HG03039 (cell line): ENCODE data around the gene MISP3.
A peak's percentile ranks its signal among the peaks of the same experiment; 100 is the strongest.

Experiments
- ATAC-seq: cut with Tn5 transposase; IDR thresholded peaks from one replicate; pipeline ENCODE4 v1.9.1; 2021; ENCODE audit warnings: mild to moderate bottlenecking, moderate library complexity; ENCODE audit not compliant: unreplicated experiment

MISP3 gene

GRCh38 chr19:14053032-14053431 is 19.6 kb upstream of the MISP3 start:
- no peak for ATAC-seq

- no peak for ATAC-seq
Observed at GRCh38 chr19:14053500-14053899, 19.1 kb upstream of the MISP3 start.

GRCh38 chr19:14054099-14054498 is 18.5 kb upstream of the MISP3 start:
- ATAC-seq, result no peak

- ATAC-seq, result no peak
Observed at GRCh38 chr19:14054721-14055120, 17.9 kb upstream of the MISP3 start.

GRCh38 chr19:14055396-14055795 is 17.2 kb upstream of the MISP3 start:
- ATAC-seq, result no peak

GRCh38 chr19:14056069-14056666 is 16.4 kb upstream of the MISP3 start:
- no peak for ATAC-seq

- no peak for ATAC-seq
Observed at GRCh38 chr19:14056741-14057356, 15.7 kb upstream of the MISP3 start.

- ATAC-seq, result no peak
Observed at GRCh38 chr19:14058182-14059092, 14.1 kb upstream of the MISP3 start.

GRCh38 chr19:14059093-14059480 is 13.5 kb upstream of the MISP3 start:
- ATAC-seq, result no peak

GRCh38 chr19:14059652-14060155 is 12.9 kb upstream of the MISP3 start:
- no peak for ATAC-seq

- ATAC-seq, result no peak
Observed at GRCh38 chr19:14061081-14061749, 11.4 kb upstream of the MISP3 start.

- ATAC-seq, result no peak
Observed at GRCh38 chr19:14061751-14062557, 10.6 kb upstream of the MISP3 start, which contains the start of gene PALM3. TSS of gene PALM3 (minus strand) at chr19:14062076. CDS start at chr19:14061980, 96 bp downstream.

- ATAC-seq, result no peak
Observed at GRCh38 chr19:14062558-14062855, 10.1 kb upstream of the MISP3 start.

GRCh38 chr19:14063105-14063504 is 9.5 kb upstream of the MISP3 start:
- ATAC-seq, result no peak

- no peak for ATAC-seq
Observed at GRCh38 chr19:14066134-14066533, 6.5 kb upstream of the MISP3 start.

- no peak for ATAC-seq
Observed at GRCh38 chr19:14070268-14071050, 2.1 kb upstream of the MISP3 start.

- peak; percentile 41 for ATAC-seq
Observed at GRCh38 chr19:14073261-14073924, 807 bp downstream of the MISP3 start.

- no peak for ATAC-seq
Observed at GRCh38 chr19:14073925-14074838, 1.6 kb downstream of the MISP3 start.
